Measurements from ENCODE around the gene PBXIP1. TPM values are rescaled to one million over a fixed set of nuclear protein-coding genes. Genes with fewer than 3 reads are reported as not detected.

Gene PBXIP1
- total and polyA plus RNA-seq, 2 of the 13 experiments (the other 11 are each of a cell fraction or from before 2014, with no cell fraction given): 16.3 to 31.9 TPM

- TF ChIP-seq FOXP4 (CRISPR knock-in tag; IDR thresholded peaks at IDR 0.05) (peak; percentile 32; the same call in 1 of the 2 replicates), SMARCC2 (IDR thresholded peaks at IDR 0.05) (no peak), TEAD2 (CRISPR knock-in tag; IDR thresholded peaks at IDR 0.05) (no peak), CHD2 (IDR thresholded peaks at IDR 0.05; ENCODE audit: low read depth, low read length) (no peak), ZNF747 (CRISPR knock-in tag; IDR thresholded peaks at IDR 0.05; ENCODE audit: borderline replicate concordance) (no peak), PBX2 (CRISPR knock-in tag; IDR thresholded peaks at IDR 0.05) (no peak), HBP1 (CRISPR knock-in tag; IDR thresholded peaks at IDR 0.05; ENCODE audit: low read depth) (no peak), NFYC (CRISPR knock-in tag; IDR thresholded peaks at IDR 0.05) (no peak), ETS1 (CRISPR knock-in tag; IDR thresholded peaks at IDR 0.05) (no peak), NFAT5 (CRISPR knock-in tag; IDR thresholded peaks at IDR 0.05) (no peak), MXI1 (IDR thresholded peaks at IDR 0.05; ENCODE audit: borderline replicate concordance, low read depth, low read length) (no peak; the same call in 2 of the 3 replicates), HMGA1 (CRISPR knock-in tag; conservative IDR thresholded peaks at IDR 0.05) (no peak), ZBTB3 (CRISPR knock-in tag; IDR thresholded peaks at IDR 0.05; ENCODE audit: borderline replicate concordance, low read depth) (0 out of 2 replicates have a peak, but pooled peaks have one; percentile 56), ZNF414 (CRISPR knock-in tag; IDR thresholded peaks at IDR 0.05) (no peak), GLMP (CRISPR knock-in tag; IDR thresholded peaks at IDR 0.05; ENCODE audit: borderline replicate concordance) (no peak), ARHGAP35 (CRISPR knock-in tag; IDR thresholded peaks at IDR 0.05; ENCODE audit: borderline replicate concordance) (no peak)
Measured at GRCh38 chr1:154931940-154932487, 23.9 kb downstream of the PBXIP1 start (continued).
